Measurements from ENCODE around the gene STT3B. TPM values are rescaled to one million over a fixed set of nuclear protein-coding genes. Genes with fewer than 3 reads are reported as not detected.

Gene STT3B
- total and polyA plus RNA-seq, 10 donors, result 28.4 to 128 (median 86.6) TPM

DNA sequence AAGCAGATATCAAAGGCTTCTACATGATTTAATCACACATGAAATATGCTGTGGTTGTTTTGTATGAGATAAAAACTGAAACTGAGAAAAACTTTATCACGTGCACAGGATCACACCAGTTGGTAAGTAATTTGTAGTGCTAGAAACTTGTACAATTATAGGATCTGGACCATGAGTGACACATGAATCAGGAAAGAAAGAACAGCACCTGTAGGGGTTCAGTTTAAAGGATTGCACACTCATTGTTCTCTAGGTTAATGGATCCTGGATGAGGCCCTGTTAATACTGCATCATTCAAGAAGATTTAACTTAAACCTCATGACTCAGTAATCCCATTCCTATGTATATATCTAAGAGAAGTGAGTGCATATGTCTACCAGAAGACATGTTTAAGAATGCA, 87.9 kb downstream of the STT3B start:
- intact Hi-C loops (cut with DNase I; ENCODE audit: low total_unique reads), result no loop called here

GRCh38 chr3:31621314-31621713, 88.6 kb downstream of the STT3B start:
- Histone ChIP-seq H3K4me3 (no peak overlapping the region), H3K27me3 (replicated peaks in 1 of 7) (no peaks in the 10 kb centered on the region), H3K27ac (no peak overlapping the region), H3K4me1 (peaks cover 0 to 18% (median 6%) of the 10 kb centered on the region in 6 donors), H3K36me3 (peaks cover 0 to 89% (median 36%) of the 10 kb centered on the region in 6 donors), H3K9me3 (no peaks in the 10 kb centered on the region)
- intact Hi-C loops (cut with DNase I; ENCODE audit: low total_unique reads), result no loop called here
- TF ChIP-seq, protein P1, sequence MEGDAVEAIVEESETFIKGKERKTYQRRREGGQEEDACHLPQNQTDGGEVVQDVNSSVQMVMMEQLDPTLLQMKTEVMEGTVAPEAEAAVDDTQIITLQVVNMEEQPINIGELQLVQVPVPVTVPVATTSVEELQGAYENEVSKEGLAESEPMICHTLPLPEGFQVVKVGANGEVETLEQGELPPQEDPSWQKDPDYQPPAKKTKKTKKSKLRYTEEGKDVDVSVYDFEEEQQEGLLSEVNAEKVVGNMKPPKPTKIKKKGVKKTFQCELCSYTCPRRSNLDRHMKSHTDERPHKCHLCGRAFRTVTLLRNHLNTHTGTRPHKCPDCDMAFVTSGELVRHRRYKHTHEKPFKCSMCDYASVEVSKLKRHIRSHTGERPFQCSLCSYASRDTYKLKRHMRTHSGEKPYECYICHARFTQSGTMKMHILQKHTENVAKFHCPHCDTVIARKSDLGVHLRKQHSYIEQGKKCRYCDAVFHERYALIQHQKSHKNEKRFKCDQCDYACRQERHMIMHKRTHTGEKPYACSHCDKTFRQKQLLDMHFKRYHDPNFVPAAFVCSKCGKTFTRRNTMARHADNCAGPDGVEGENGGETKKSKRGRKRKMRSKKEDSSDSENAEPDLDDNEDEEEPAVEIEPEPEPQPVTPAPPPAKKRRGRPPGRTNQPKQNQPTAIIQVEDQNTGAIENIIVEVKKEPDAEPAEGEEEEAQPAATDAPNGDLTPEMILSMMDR (IDR thresholded peaks at IDR 0.05 in 8 of 11, conservative IDR thresholded peaks at IDR 0.05 in 3 of 11), result no peak
- TF ChIP-seq POLR2A (IDR thresholded peaks at IDR 0.05) (no peak), POLR2AphosphoS5 (IDR thresholded peaks at IDR 0.05) (no peak)
- WGBS, 5 donors, result 64 to 82% (median 73%) methylated on average over 3 of the region's 3 CpGs
- no peak for DNase-seq

More for the DNA sequence above, 87.9 kb downstream of the STT3B start:
- no peak overlapping the region for H3K27ac ChIP-seq
- DNase-seq, result no peak
- no peak overlapping the region for H3K4me3 ChIP-seq
- 70 to 85% (median 74%) methylated on average over 1 of the region's 1 CpG for WGBS, 5 donors
- H3K27me3 ChIP-seq (replicated peaks in 1 of 7), result no peaks in the 10 kb centered on the region
- H3K9me3 ChIP-seq, result no peaks in the 10 kb centered on the region
- no peak for TF ChIP-seq POLR2AphosphoS5 (IDR thresholded peaks at IDR 0.05)
- TF ChIP-seq, protein P1 (IDR thresholded peaks at IDR 0.05 in 8 of 11, conservative IDR thresholded peaks at IDR 0.05 in 3 of 11), result no peak
- no peak for TF ChIP-seq POLR2A (IDR thresholded peaks at IDR 0.05)
- H3K4me1 ChIP-seq, result peaks cover 0 to 23% (median 6%) of the 10 kb centered on the region in 6 donors
- H3K36me3 ChIP-seq, result peaks cover 0 to 86% (median 34%) of the 10 kb centered on the region in 6 donors

DNA sequence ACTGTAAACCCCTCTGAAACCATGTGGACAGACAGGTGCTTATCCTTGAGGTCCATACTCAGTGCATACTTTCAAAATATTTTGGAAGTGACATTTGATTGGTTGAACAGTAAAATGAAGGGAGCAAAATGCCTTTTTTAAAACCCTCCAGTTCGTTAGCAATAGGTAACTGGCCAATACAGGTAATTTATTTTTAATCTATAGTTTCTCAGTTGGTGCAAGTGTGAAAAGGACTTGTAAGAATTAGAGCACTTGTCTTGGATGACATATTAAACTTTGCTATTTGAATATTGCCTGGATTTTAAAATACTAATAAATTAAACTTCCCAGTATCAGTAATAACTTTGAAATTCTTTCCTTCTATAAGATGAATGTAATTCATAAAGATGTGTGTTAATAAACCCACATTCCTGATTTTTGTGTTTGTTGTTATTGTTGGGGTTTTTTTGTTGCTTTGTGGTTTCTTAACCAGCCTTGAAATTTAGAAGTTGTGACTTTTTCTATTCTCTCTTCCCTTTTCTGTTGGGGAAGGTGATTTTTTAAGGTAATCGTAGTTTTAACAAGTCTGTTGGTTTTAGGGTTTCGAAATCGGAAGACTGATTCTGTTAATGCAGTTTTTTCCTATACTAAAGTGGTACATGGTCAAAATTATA, 90.0 kb downstream of the STT3B start:
- no peaks in the 10 kb centered on the region for H3K9me3 ChIP-seq
- intact Hi-C loops (cut with DNase I; ENCODE audit: low total_unique reads), result no loop called here
- 59 to 73% (median 70%) methylated on average over 4 of the region's 4 CpGs for WGBS, 5 donors
- DNase-seq, result no peak
- H3K36me3 ChIP-seq, result peaks cover 0 to 92% (median 42%) of the 10 kb centered on the region in 6 donors
- TF ChIP-seq, protein P1 (IDR thresholded peaks at IDR 0.05 in 8 of 11, conservative IDR thresholded peaks at IDR 0.05 in 3 of 11), result no peak
- TF ChIP-seq POLR2AphosphoS5 (IDR thresholded peaks at IDR 0.05) (no peak), POLR2A (IDR thresholded peaks at IDR 0.05) (no peak)
- no peak overlapping the region for H3K4me3 ChIP-seq
- peaks cover 0 to 15% (median 6%) of the 10 kb centered on the region in 6 donors for H3K4me1 ChIP-seq
- no peaks in the 10 kb centered on the region for H3K27me3 ChIP-seq (replicated peaks in 1 of 7)
- no peak overlapping the region for H3K27ac ChIP-seq

DNA sequence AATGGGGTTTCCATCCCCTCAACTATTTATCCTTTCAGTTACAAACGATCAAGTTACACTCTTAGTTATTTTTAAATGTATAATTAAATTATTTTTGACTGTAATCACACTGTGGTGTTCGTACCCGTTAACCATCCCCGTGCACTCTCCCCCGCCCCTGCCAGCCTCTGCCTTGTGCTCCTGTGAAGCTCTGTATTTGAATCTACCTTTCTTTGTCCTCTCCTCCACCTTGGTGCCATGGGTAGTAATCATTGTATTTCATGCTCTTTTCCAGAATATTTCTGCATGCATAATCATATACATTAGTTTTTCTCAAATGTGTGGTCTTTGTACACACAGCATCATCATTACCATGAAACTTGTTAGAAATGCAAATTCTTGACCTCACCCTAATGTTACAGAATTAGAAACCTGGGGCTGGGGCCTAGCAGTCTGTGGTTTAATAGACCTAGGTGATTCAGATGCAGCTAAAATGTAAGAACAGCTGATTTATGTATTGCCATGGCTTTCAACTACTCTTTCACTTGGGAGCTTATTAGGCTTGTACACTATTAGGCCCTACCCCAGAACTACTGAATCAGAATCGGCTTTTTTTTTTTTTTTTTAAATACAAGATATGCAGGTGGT, 91.5 kb downstream of the STT3B start:
- peaks cover 0 to 21% (median 6%) of the 10 kb centered on the region in 6 donors for H3K4me1 ChIP-seq
- no peaks in the 10 kb centered on the region for H3K9me3 ChIP-seq
- peaks cover 0 to 87% (median 36%) of the 10 kb centered on the region in 6 donors for H3K36me3 ChIP-seq
- no peak for TF ChIP-seq POLR2A (IDR thresholded peaks at IDR 0.05)
- TF ChIP-seq, protein P1 (IDR thresholded peaks at IDR 0.05 in 8 of 11, conservative IDR thresholded peaks at IDR 0.05 in 3 of 11), result no peak
- no peak for TF ChIP-seq POLR2AphosphoS5 (IDR thresholded peaks at IDR 0.05)
- DNase-seq, result no peak
- H3K27ac ChIP-seq, result no peak overlapping the region
- intact Hi-C loops (cut with DNase I; ENCODE audit: low total_unique reads), result no loop called here
- no peak overlapping the region for H3K4me3 ChIP-seq
- H3K27me3 ChIP-seq (replicated peaks in 1 of 7), result no peaks in the 10 kb centered on the region
- 89 to 92% (median 90%) methylated on average over 6 of the region's 6 CpGs for WGBS, 5 donors

Data from spleen (tissue), 11 donors.